HCT116 (cell line): ENCODE measurements around the gene SLC39A10. TPM values are rescaled to one million over a fixed set of nuclear protein-coding genes. Genes with fewer than 3 reads are reported as not detected.

Experiments
- ATAC-seq: fragments of 200-7000 bp; cut with Tn5 transposase; 2 replicates; pipeline ENCODE4 v1.9.1; 2020; ENCODE audit warnings: mild to moderate bottlenecking, moderate library complexity
- BruUV-seq: library from RNA; stranded (reverse); fragments of 400-500 nt; replicated peaks from 2 replicates; lab custom pipeline; 2021; lab: Mats Ljungman, UMichigan
- CTCF ChIA-PET: fragments of 300-600 bp; sonication (Branson Sonifier 250); formaldehyde crosslinking; loops from one replicate; lab custom pipeline; 2021; ENCODE audit warnings: antibody characterized with exemption; lab: Charles Lee
- POLR2A ChIA-PET: fragments of 300-600, 350-600 bp; sonication (Branson Sonifier 250); formaldehyde crosslinking; loops from one replicate; lab custom pipeline; 2021; ENCODE audit warnings: antibody characterized with exemption; lab: Charles Lee
- RAD21 ChIA-PET, 2 experiments: fragments of 300-600 bp; sonication (Branson Sonifier 250); formaldehyde crosslinking; loops; one replicate each; lab custom pipeline; 2023; ENCODE audit warnings: low total read pairs in 2 of 2; ENCODE audit not compliant: uncharacterized antibody in 2 of 2, unreplicated experiment in 2 of 2, low non-redundant PET in 1 of 2; lab: Charles Lee
- DNase-seq: peaks from one replicate; pipeline ENCODE4 v3.0.0-alpha.2; 2010; ENCODE audit warnings: low read depth, low spot score
- H2AFZ ChIP-seq: fragments of 200-600 bp; shearing (Covaris generic), sonication (generic); 2 replicates; pipeline ENCODE4 v1.6.1; 2017; ENCODE audit warnings: low read depth, mixed run types, mixed read lengths, antibody characterized with exemption, low read length; ENCODE audit not compliant: poor library complexity, severe bottlenecking
- H3K27ac ChIP-seq: 2 replicates; pipeline ENCODE4 v1.5.1; 2012; ENCODE audit warnings: low read depth, low read length
- H3K27me3 ChIP-seq: fragments of 200-600 bp; sonication (generic); 2 replicates; pipeline ENCODE4 v1.6.1; 2016; ENCODE audit warnings: mixed run types, low read length, mixed read lengths; ENCODE audit not compliant: insufficient read depth
- H3K36me3 ChIP-seq, 2 experiments: fragments of 200-500 bp in 1 of 2; fragments of 200-600 bp in 1 of 2; sonication (Bioruptor generic) in 1 of 2; sonication (generic) in 1 of 2; 2 replicates each; pipeline versions ENCODE4 v1.5.1 to v1.6.1; 2014 to 2016; ENCODE audit warnings: low read length in 2 of 2, inconsistent platforms in 1 of 2, mixed read lengths in 1 of 2, mixed run types in 1 of 2; ENCODE audit not compliant: insufficient read depth in 2 of 2, control insufficient read depth in 1 of 2
- H3K4me1 ChIP-seq, 2 experiments: fragments of 200-600 bp in 1 of 2; sonication (generic) in 1 of 2; 2 replicates each; pipeline versions ENCODE4 v1.5.1 to v1.6.1; 2012 to 2017; ENCODE audit warnings: low read length in 2 of 2, inconsistent platforms in 1 of 2, mild to moderate bottlenecking in 1 of 2, mixed read lengths in 1 of 2, mixed run types in 1 of 2, moderate library complexity in 1 of 2; ENCODE audit not compliant: insufficient read depth in 2 of 2, control insufficient read depth in 1 of 2
- H3K4me2 ChIP-seq: fragments of 200-600 bp; sonication (generic); 2 replicates; pipeline ENCODE4 v1.6.1; 2017; ENCODE audit warnings: mixed run types, low read length, mixed read lengths
- H3K4me3 ChIP-seq, 2 experiments: fragments of 200-600 bp in 1 of 2; sonication (generic) in 1 of 2; replicated peaks in 1 of 2; 2 replicates each; pipeline ENCODE4 v1.5.1; 2011 to 2016; ENCODE audit warnings: low read length in 2 of 2, control low read depth in 1 of 2, low read depth in 1 of 2, mild to moderate bottlenecking in 1 of 2, mixed read lengths in 1 of 2, mixed run types in 1 of 2
- H3K79me2 ChIP-seq: fragments of 200-600 bp; sonication (generic); 2 replicates; pipeline ENCODE4 v1.6.1; 2017; ENCODE audit warnings: mild to moderate bottlenecking, mixed run types, low read length, moderate library complexity, mixed read lengths; ENCODE audit not compliant: insufficient read depth
- H3K9ac ChIP-seq: fragments of 200-600 bp; sonication (generic); 2 replicates; pipeline ENCODE4 v1.6.1; 2016; ENCODE audit warnings: low read length, mixed read lengths
- H3K9me2 ChIP-seq: fragments of 200-600 bp; sonication (generic), shearing (Covaris generic); 2 replicates; pipeline ENCODE4 v1.6.1; 2017; ENCODE audit warnings: mixed run types, mild to moderate bottlenecking, moderate library complexity; ENCODE audit not compliant: insufficient read depth
- H3K9me3 ChIP-seq, 2 experiments: fragments of 200-500 bp in 1 of 2; fragments of 200-600 bp in 1 of 2; sonication (Bioruptor generic) in 1 of 2; sonication (generic) in 1 of 2; 2 replicates each; pipeline ENCODE4 v1.6.1; 2014 to 2017; ENCODE audit warnings: low read length in 2 of 2, mixed read lengths in 2 of 2, inconsistent platforms in 1 of 2, low read depth in 1 of 2, mild to moderate bottlenecking in 1 of 2, mixed run types in 1 of 2, moderate library complexity in 1 of 2; ENCODE audit not compliant: control insufficient read depth in 1 of 2, insufficient read depth in 1 of 2
- H4K20me1 ChIP-seq: fragments of 200-600 bp; sonication (generic), shearing (Covaris generic); 2 replicates; pipeline ENCODE4 v1.6.1; 2017; ENCODE audit warnings: mixed run types, mild to moderate bottlenecking, moderate library complexity; ENCODE audit not compliant: insufficient read depth
- ELF1 ChIP-seq: IDR thresholded peaks from 2 replicates; pipeline ENCODE4 v1.6.1; 2012; ENCODE audit warnings: low read depth, borderline replicate concordance
- FOSL1 ChIP-seq: IDR thresholded peaks from 2 replicates; pipeline ENCODE4 v1.6.1; 2012; ENCODE audit warnings: low read depth
- POLR2A ChIP-seq: IDR thresholded peaks from 2 replicates; pipeline ENCODE4 v1.7.0; 2011; ENCODE audit warnings: borderline replicate concordance; ENCODE audit not compliant: insufficient read depth, insufficient read length; ENCODE audit errors: extremely low read depth
- SIN3A ChIP-seq: IDR thresholded peaks from 2 replicates; pipeline ENCODE4 v1.6.1; 2012; ENCODE audit warnings: low read depth
- SP1 ChIP-seq: IDR thresholded peaks from 2 replicates; pipeline ENCODE4 v1.6.1; 2012; ENCODE audit warnings: low read depth
- SRF ChIP-seq: IDR thresholded peaks from 2 replicates; pipeline ENCODE4 v1.6.1; 2012; ENCODE audit warnings: low read depth
- intact Hi-C: fragments of 100-400 bp; cut with micrococcal nuclease; formaldehyde crosslinking; loops from 2 replicates; pipeline ENCODE4 v1.10.0; 2022
- total RNA-seq: library from RNA; stranded (reverse); gene quantifications from one replicate; pipeline ENCODE4 v1.2.1, GENCODE V29; 2021; ENCODE audit not compliant: unreplicated experiment
- TF ChIP-seq, protein P1 (sequence below): IDR thresholded peaks from 2 replicates; pipeline ENCODE4 v1.6.1; 2011; ENCODE audit warnings: mild to moderate bottlenecking, low read length, moderate library complexity; ENCODE audit not compliant: insufficient replicate concordance; ENCODE audit errors: extremely low read depth

SLC39A10 gene
- total RNA-seq, 1 experiment from 2014 or later: 59.0 TPM

- ATAC-seq: no peak
- ChIA-PET CTCF (no interaction called here), RAD21 (no interaction called here), POLR2A (no interaction called here)
- DNase-seq: no peak
- Histone ChIP-seq H3K9me3 (no peaks in the 10 kb centered on the region), H3K27me3 (no peaks in the 10 kb centered on the region), H4K20me1 (no peaks in the 10 kb centered on the region), H3K4me3 (no peak overlapping the region), H2AFZ (no peak overlapping the region), H3K9me2 (no peaks in the 10 kb centered on the region), H3K4me2 (no peak overlapping the region), H3K27ac (no peak overlapping the region), H3K4me1 (peaks cover 3 to 12% of the 10 kb centered on the region in 2 experiments; a peak in 3 of 4 replicates), H3K9ac (no peak overlapping the region), H3K36me3 (no peaks in the 10 kb centered on the region), H3K79me2 (no peaks in the 10 kb centered on the region)
- no peak for TF ChIP-seq POLR2A
- TF ChIP-seq, protein P1, sequence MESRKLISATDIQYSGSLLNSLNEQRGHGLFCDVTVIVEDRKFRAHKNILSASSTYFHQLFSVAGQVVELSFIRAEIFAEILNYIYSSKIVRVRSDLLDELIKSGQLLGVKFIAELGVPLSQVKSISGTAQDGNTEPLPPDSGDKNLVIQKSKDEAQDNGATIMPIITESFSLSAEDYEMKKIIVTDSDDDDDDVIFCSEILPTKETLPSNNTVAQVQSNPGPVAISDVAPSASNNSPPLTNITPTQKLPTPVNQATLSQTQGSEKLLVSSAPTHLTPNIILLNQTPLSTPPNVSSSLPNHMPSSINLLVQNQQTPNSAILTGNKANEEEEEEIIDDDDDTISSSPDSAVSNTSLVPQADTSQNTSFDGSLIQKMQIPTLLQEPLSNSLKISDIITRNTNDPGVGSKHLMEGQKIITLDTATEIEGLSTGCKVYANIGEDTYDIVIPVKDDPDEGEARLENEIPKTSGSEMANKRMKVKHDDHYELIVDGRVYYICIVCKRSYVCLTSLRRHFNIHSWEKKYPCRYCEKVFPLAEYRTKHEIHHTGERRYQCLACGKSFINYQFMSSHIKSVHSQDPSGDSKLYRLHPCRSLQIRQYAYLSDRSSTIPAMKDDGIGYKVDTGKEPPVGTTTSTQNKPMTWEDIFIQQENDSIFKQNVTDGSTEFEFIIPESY: no peak
- intact Hi-C loops: no loop called here
- no TSS peak for BruUV-seq
These were observed 48.1 kb upstream of the SLC39A10 start for GRCh38 chr2:195608768-195609454.

GRCh38 chr2:195610717-195611116 is 46.3 kb upstream of the SLC39A10 start:
- intact Hi-C loops: no loop called here
- no peak overlapping the region for H3K9ac ChIP-seq
- H3K4me3 ChIP-seq: no peak overlapping the region
- H3K27ac ChIP-seq: no peak overlapping the region
- ATAC-seq: no peak
- no peak for DNase-seq
- TF ChIP-seq POLR2A: no peak
- no peak for TF ChIP-seq FOSL1
- no peak for TF ChIP-seq SP1
- no peak for TF ChIP-seq SIN3A
- TF ChIP-seq ELF1: no peak
- TF ChIP-seq SRF: no peak
- TF ChIP-seq, all 23 proteins: peak for 0
- peaks cover 3 to 16% of the 10 kb centered on the region in 2 experiments; a peak in 3 of 4 replicates for H3K4me1 ChIP-seq
- no peaks in the 10 kb centered on the region for H3K27me3 ChIP-seq
- no peaks in the 10 kb centered on the region for H3K79me2 ChIP-seq
- H3K9me3 ChIP-seq: no peaks in the 10 kb centered on the region
- no peaks in the 10 kb centered on the region for H4K20me1 ChIP-seq
- H3K4me2 ChIP-seq: no peak overlapping the region
- ChIA-PET POLR2A (no interaction called here), RAD21 (no interaction called here), CTCF (no interaction called here)
- no peaks in the 10 kb centered on the region for H3K9me2 ChIP-seq
- no peak overlapping the region for H2AFZ ChIP-seq
- H3K36me3 ChIP-seq: no peaks in the 10 kb centered on the region
- no TSS peak for BruUV-seq
